Osteocyte (in vitro differentiated cells): ENCODE results near the gene PGM2L1. TPM values are rescaled to one million over a fixed set of nuclear protein-coding genes. Genes with fewer than 3 reads are reported as not detected.

Source experiments
- DNase-seq: peaks from one replicate; pipeline ENCODE4 v3.0.0; 2021; ENCODE audit warnings: mixed read lengths; ENCODE audit not compliant: unreplicated experiment; ENCODE audit errors: extremely low spot score
- H3K27ac Mint-ChIP-seq: one replicate; pipeline ENCODE4 v1.8.0; 2021; ENCODE audit warnings: mild to moderate bottlenecking, mixed read lengths; ENCODE audit not compliant: unreplicated experiment
- H3K27me3 Mint-ChIP-seq: one replicate; pipeline ENCODE4 v1.8.0; 2021; ENCODE audit warnings: mixed read lengths; ENCODE audit not compliant: unreplicated experiment
- H3K36me3 Mint-ChIP-seq: one replicate; pipeline ENCODE4 v1.8.0; 2021; ENCODE audit warnings: mixed read lengths; ENCODE audit not compliant: unreplicated experiment
- H3K4me1 Mint-ChIP-seq: one replicate; pipeline ENCODE4 v1.8.0; 2021; ENCODE audit warnings: mixed read lengths; ENCODE audit not compliant: unreplicated experiment
- H3K4me3 Mint-ChIP-seq: one replicate; pipeline ENCODE4 v1.8.0; 2021; ENCODE audit warnings: mild to moderate bottlenecking, moderate library complexity, mixed read lengths; ENCODE audit not compliant: unreplicated experiment
- H3K9me3 Mint-ChIP-seq: one replicate; pipeline ENCODE4 v1.8.0; 2021; ENCODE audit warnings: mixed read lengths; ENCODE audit not compliant: unreplicated experiment
- CTCF ChIP-seq: fragments of 200-600 bp; sonication (generic); IDR thresholded peaks from 2 replicates; pipeline ENCODE4 v1.5.0; 2021; ENCODE audit warnings: antibody characterized with exemption, mild to moderate bottlenecking, moderate library complexity
- total RNA-seq: library from RNA; stranded (reverse); gene quantifications from 2 replicates; pipeline ENCODE4 v1.2.1, GENCODE V29; 2021

PGM2L1 gene
- total RNA-seq, 1 donor from 2014 or later: 22.1 TPM

- TF ChIP-seq CTCF: peak; percentile 59
- H3K27me3 Mint-ChIP-seq: no peaks in the 10 kb centered on the region
- peaks cover 4% of the 10 kb centered on the region for H3K36me3 Mint-ChIP-seq
- H3K27ac Mint-ChIP-seq: peak overlapping the region; percentile 84
- H3K4me3 Mint-ChIP-seq: no peak overlapping the region
- H3K9me3 Mint-ChIP-seq: peaks cover 4% of the 10 kb centered on the region
- peaks cover 73% of the 10 kb centered on the region for H3K4me1 Mint-ChIP-seq
- DNase-seq: no peak
These were observed 76.6 kb downstream of the PGM2L1 start for GRCh38 chr11:74321487-74322188.

GRCh38 chr11:74320538-74320937 is 77.7 kb downstream of the PGM2L1 start:
- Mint-ChIP-seq H3K27me3 (no peaks in the 10 kb centered on the region), H3K9me3 (peaks cover 6% of the 10 kb centered on the region), H3K4me3 (no peak overlapping the region), H3K4me1 (peaks cover 62% of the 10 kb centered on the region), H3K36me3 (peaks cover 6% of the 10 kb centered on the region), H3K27ac (no peak overlapping the region)
- no peak for DNase-seq
- no peak for TF ChIP-seq CTCF

- H3K36me3 Mint-ChIP-seq: peaks cover 6% of the 10 kb centered on the region
- peaks cover 57% of the 10 kb centered on the region for H3K4me1 Mint-ChIP-seq
- H3K4me3 Mint-ChIP-seq: no peak overlapping the region
- no peak for TF ChIP-seq CTCF
- H3K27me3 Mint-ChIP-seq: no peaks in the 10 kb centered on the region
- DNase-seq: no peak
- H3K27ac Mint-ChIP-seq: peak overlapping the region; percentile 88
- H3K9me3 Mint-ChIP-seq: peaks cover 10% of the 10 kb centered on the region
These were observed 79.0 kb downstream of the PGM2L1 start for GRCh38 chr11:74319139-74319816.

- Mint-ChIP-seq H3K4me3 (no peak overlapping the region), H3K36me3 (peaks cover 6% of the 10 kb centered on the region), H3K27me3 (no peaks in the 10 kb centered on the region), H3K27ac (peak overlapping the region; percentile 88), H3K9me3 (peaks cover 10% of the 10 kb centered on the region), H3K4me1 (peaks cover 55% of the 10 kb centered on the region)
- DNase-seq: no peak
- TF ChIP-seq CTCF: no peak
These were observed 79.8 kb downstream of the PGM2L1 start for GRCh38 chr11:74318241-74318932.
